Spleen (tissue), 11 donors: ENCODE data around the gene CEBPB. TPM values are rescaled to one million over a fixed set of nuclear protein-coding genes. Genes with fewer than 3 reads are reported as not detected.

Experiments
- DNase-seq: peaks from one replicate; pipeline ENCODE4 v3.0.0-alpha.2; 2020
- H3K27ac ChIP-seq, 8 donors: fragments of 200-600 bp; sonication (generic) in 7 of 8; 1 replicate in 4 of 8; 2 replicates in 4 of 8; pipeline versions ENCODE4 v1.5.0 to v1.8.0; 2016 to 2021; ENCODE audit warnings: inconsistent platforms in 4 of 8, mild to moderate bottlenecking in 4 of 8, moderate library complexity in 1 of 8
- H3K27me3 ChIP-seq, 7 donors: fragments of 200-600 bp; sonication (generic) in 6 of 7; replicated peaks in 1 of 7; 1 replicate in 4 of 7; 2 replicates in 3 of 7; pipeline versions ENCODE4 v1.5.0 to v1.8.0; 2016 to 2021; ENCODE audit warnings: inconsistent platforms in 3 of 7, mild to moderate bottlenecking in 1 of 7
- H3K36me3 ChIP-seq, 6 donors: fragments of 200-600 bp; sonication (generic) in 5 of 6; 1 replicate in 4 of 6; 2 replicates in 2 of 6; pipeline versions ENCODE4 v1.5.0 to v1.8.0; 2016 to 2021; ENCODE audit warnings: inconsistent platforms in 2 of 6
- H3K4me1 ChIP-seq, 6 donors: fragments of 200-600 bp; sonication (generic) in 5 of 6; 1 replicate in 3 of 6; 2 replicates in 3 of 6; pipeline versions ENCODE4 v1.5.0 to v1.8.0; 2016 to 2021; ENCODE audit warnings: inconsistent platforms in 3 of 6
- H3K4me3 ChIP-seq, 8 donors: fragments of 200-600 bp; sonication (generic) in 7 of 8; 1 replicate in 4 of 8; 2 replicates in 4 of 8; pipeline versions ENCODE4 v1.5.0 to v1.8.0; 2016 to 2021; ENCODE audit warnings: inconsistent platforms in 4 of 8, mild to moderate bottlenecking in 4 of 8, moderate library complexity in 2 of 8
- H3K9me3 ChIP-seq, 8 donors: fragments of 200-600 bp; sonication (generic) in 7 of 8; 1 replicate in 4 of 8; 2 replicates in 4 of 8; pipeline versions ENCODE4 v1.5.0 to v1.8.0; 2016 to 2021; ENCODE audit warnings: inconsistent platforms in 4 of 8
- CTCF ChIP-seq, 11 experiments: fragments of 200-600 bp in 7 of 11; fragments of 450-650 bp in 4 of 11; sonication (generic) in 4 of 11; IDR thresholded peaks in 8 of 11; conservative IDR thresholded peaks in 3 of 11; 1 replicate in 7 of 11; 2 replicates in 4 of 11; pipeline versions ENCODE4 v1.4.0 to v1.8.0; 2016 to 2021; ENCODE audit warnings: antibody characterized with exemption in 11 of 11, inconsistent platforms in 4 of 11, mild to moderate bottlenecking in 1 of 11
- POLR2A ChIP-seq, 3 donors: fragments of 450-650 bp; IDR thresholded peaks; one replicate each; pipeline ENCODE4 v1.5.1; 2017; ENCODE audit warnings: antibody characterized with exemption in 3 of 3, mild to moderate bottlenecking in 1 of 3
- POLR2AphosphoS5 ChIP-seq, 3 donors: sonication (generic); formaldehyde crosslinking; IDR thresholded peaks; one replicate each; pipeline ENCODE4 v1.5.1; 2017; ENCODE audit warnings: antibody characterized with exemption in 3 of 3
- WGBS, 5 donors: extraction: QIAGEN DNeasy Blood & Tissue Kit in 3 of 5; methylation state at CpG; one replicate each; pipeline versions ENCODE4 v1.1.5 to v1.1.7; 2013 to 2018; 5-methylcytosine and 5-hydroxymethylcytosine counted together
- intact Hi-C: fragments of 100-400 bp; cut with DNase I; formaldehyde crosslinking; loops from one replicate; pipeline ENCODE4 v1.15.0; 2023; ENCODE audit warnings: low total_unique reads
- polyA plus RNA-seq, 3 donors: library from polyadenylated mRNA; stranded (reverse); fragments of 200-250 nt; gene quantifications; one replicate each; pipeline ENCODE4 v1.2.1, GENCODE V29; 2013
- total RNA-seq, 7 donors: library from RNA; depleted of rRNA in 3 of 7; stranded (reverse); fragments of >200 nt in 3 of 7; fragmentation: NEBNext Ultra II Directional in 4 of 7; extraction: Animal tissue kit (Norgen Biotek cat#: 25700) in 4 of 7; gene quantifications; one replicate each; pipeline versions ENCODE4 v1.1.0 to v1.2.1, GENCODE V29; 2016 to 2021
- donor health status: healthy with polysubstance abuse.
- donor health status: DM: no; HTN: no; CAD: no; lungs with moderate emphysema.
- donor health status: DM: no; HTN: no; CAD: no.
- donor health status: Bipolar disorder and iron deficiency.
- donor health status: healthy.
- donor health status: DM: no; HTN: no; CAD: no.
- donor health status: DM: yes; HTN: yes; CAD: no.

CEBPB gene
- total and polyA plus RNA-seq, 10 donors = 24.2 to 273 (median 105) TPM

DNA sequence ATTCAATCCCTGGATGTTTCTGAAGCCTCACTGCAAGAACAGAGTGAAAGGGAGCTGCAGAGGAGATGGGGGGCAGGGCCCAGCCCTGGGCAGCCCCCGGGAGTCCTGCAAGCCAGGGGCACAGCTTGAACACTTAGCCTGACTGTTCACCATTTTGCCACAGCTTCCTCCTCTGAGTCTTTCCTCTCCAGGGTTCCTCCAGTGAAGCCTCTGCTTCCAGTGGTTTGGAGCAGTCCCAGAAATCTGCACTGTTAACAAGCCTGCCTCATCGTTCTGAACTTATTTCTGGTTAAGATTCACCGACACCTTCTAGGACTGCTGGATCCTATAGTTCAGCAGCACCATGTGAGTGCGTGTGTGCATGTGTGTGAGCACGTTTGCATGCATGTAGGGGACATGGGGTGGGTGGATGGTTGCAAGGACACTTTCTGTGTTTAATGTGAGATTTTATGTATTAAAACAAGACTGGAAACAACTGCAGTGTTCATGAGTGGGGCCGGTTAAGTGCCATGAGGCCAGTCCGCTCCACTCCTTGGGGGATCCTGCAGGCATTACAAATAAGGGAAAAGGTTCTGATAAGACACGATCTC lies 24.6 kb downstream of the CEBPB start:
- Histone ChIP-seq H3K9me3 (peaks cover 0 to 6% (median 1%) of the 10 kb centered on the region in 8 donors), H3K27me3 (peaks cover 0 to 10% (median 0%) of the 10 kb centered on the region in 7 donors), H3K4me1 (peaks cover 0 to 38% (median 9%) of the 10 kb centered on the region in 6 donors), H3K36me3 (no peaks in the 10 kb centered on the region), H3K27ac (no peak overlapping the region), H3K4me3 (no peak overlapping the region)
- 45 to 64% (median 52%) methylated on average over 8 of the region's 8 CpGs for WGBS, 5 donors
- intact Hi-C loops = no loop called here
- no peak for DNase-seq
- TF ChIP-seq POLR2AphosphoS5 (IDR thresholded peaks at IDR 0.05) (no peak), POLR2A (IDR thresholded peaks at IDR 0.05) (no peak), CTCF (IDR thresholded peaks at IDR 0.05 in 8 of 11, conservative IDR thresholded peaks at IDR 0.05 in 3 of 11) (no peak)

- intact Hi-C loops = no loop called here
- Histone ChIP-seq H3K4me1 (peaks cover 0 to 42% (median 5%) of the 10 kb centered on the region in 6 donors), H3K27me3 (peaks cover 0 to 10% (median 0%) of the 10 kb centered on the region in 7 donors), H3K36me3 (no peaks in the 10 kb centered on the region), H3K9me3 (peaks cover 0 to 6% (median 1%) of the 10 kb centered on the region in 8 donors), H3K4me3 (no peak overlapping the region), H3K27ac (no peak overlapping the region)
- no peak for DNase-seq
- TF ChIP-seq CTCF (IDR thresholded peaks at IDR 0.05 in 8 of 11, conservative IDR thresholded peaks at IDR 0.05 in 3 of 11) = no peak
- TF ChIP-seq POLR2A (IDR thresholded peaks at IDR 0.05) = no peak
- TF ChIP-seq POLR2AphosphoS5 (IDR thresholded peaks at IDR 0.05) = no peak
- WGBS, 5 donors = 84 to 94% (median 88%) methylated on average over 7 to 9 of the region's 9 CpGs
Observed at GRCh38 chr20:50215926-50216325, 25.3 kb downstream of the CEBPB start.

GRCh38 chr20:50216543-50217206 lies 26.0 kb downstream of the CEBPB start:
- WGBS, 5 donors = 49 to 92% (median 79%) methylated on average over 2 to 4 of the region's 4 CpGs
- Histone ChIP-seq H3K27me3 (peaks cover 0 to 10% (median 0%) of the 10 kb centered on the region in 7 donors), H3K4me1 (peaks cover 0 to 46% (median 6%) of the 10 kb centered on the region in 6 donors), H3K27ac (no peak overlapping the region), H3K9me3 (peaks cover 0 to 6% (median 1%) of the 10 kb centered on the region in 8 donors), H3K4me3 (no peak overlapping the region), H3K36me3 (no peaks in the 10 kb centered on the region)
- TF ChIP-seq POLR2A (IDR thresholded peaks at IDR 0.05) (no peak), POLR2AphosphoS5 (IDR thresholded peaks at IDR 0.05) (no peak)
- DNase-seq = no peak
- intact Hi-C loops = no loop called here

GRCh38 chr20:50217207-50217949 lies 26.7 kb downstream of the CEBPB start:
- DNase-seq = no peak
- Histone ChIP-seq H3K4me3 (no peak overlapping the region), H3K36me3 (no peaks in the 10 kb centered on the region), H3K27ac (no peak overlapping the region), H3K4me1 (peaks cover 0 to 53% (median 13%) of the 10 kb centered on the region in 6 donors), H3K27me3 (peaks cover 0 to 10% (median 0%) of the 10 kb centered on the region in 7 donors), H3K9me3 (peaks cover 0 to 6% (median 1%) of the 10 kb centered on the region in 8 donors)
- 83 to 91% (median 87%) methylated on average over 12 to 14 of the region's 14 CpGs for WGBS, 5 donors
- intact Hi-C loops = no loop called here
- TF ChIP-seq CTCF (IDR thresholded peaks at IDR 0.05 in 8 of 11, conservative IDR thresholded peaks at IDR 0.05 in 3 of 11) (no peak), POLR2A (IDR thresholded peaks at IDR 0.05) (no peak), POLR2AphosphoS5 (IDR thresholded peaks at IDR 0.05) (no peak)
